Sigmoid colon (tissue), 7 donors: ENCODE data around the gene DCP1A. TPM values are rescaled to one million over a fixed set of nuclear protein-coding genes. Genes with fewer than 3 reads are reported as not detected.

Experiments used
- DNase-seq: peaks from one replicate; pipeline ENCODE4 v3.0.0-alpha.2; 2019
- H3K27ac ChIP-seq, 4 donors: fragments of 200-600 bp; sonication (generic); one replicate each; pipeline ENCODE4 v1.5.1; 2016 to 2019; ENCODE audit warnings: mild to moderate bottlenecking in 1 of 4
- H3K27me3 ChIP-seq, 3 donors: fragments of 200-600 bp; sonication (generic); one replicate each; pipeline ENCODE4 v1.5.1; 2019; ENCODE audit warnings: mild to moderate bottlenecking in 1 of 3
- H3K36me3 ChIP-seq, 4 donors: fragments of 200-600 bp; sonication (generic); one replicate each; pipeline ENCODE4 v1.5.1; 2016 to 2019
- H3K4me1 ChIP-seq, 4 donors: fragments of 200-600 bp; sonication (generic); one replicate each; pipeline ENCODE4 v1.5.1; 2017 to 2019
- H3K4me3 ChIP-seq, 4 donors: fragments of 200-600 bp; sonication (generic); one replicate each; pipeline ENCODE4 v1.5.1; 2017 to 2019; ENCODE audit warnings: mild to moderate bottlenecking in 2 of 4, moderate library complexity in 1 of 4
- H3K9me3 ChIP-seq, 4 donors: fragments of 200-600 bp in 3 of 4; sonication (generic) in 3 of 4; one replicate each; pipeline versions ENCODE4 v1.5.1 to v1.6.1; 2013 to 2019
- EP300 ChIP-seq, 4 donors: sonication (generic); formaldehyde crosslinking; IDR thresholded peaks; one replicate each; pipeline ENCODE4 v1.6.1; 2017; ENCODE audit warnings: antibody characterized with exemption in 4 of 4
- POLR2A ChIP-seq, 2 donors: fragments of 450-650 bp; IDR thresholded peaks; one replicate each; pipeline ENCODE4 v1.6.1; 2016; ENCODE audit warnings: antibody characterized with exemption in 2 of 2, mild to moderate bottlenecking in 2 of 2, moderate library complexity in 2 of 2
- POLR2AphosphoS5 ChIP-seq, 4 donors: sonication (generic); formaldehyde crosslinking; IDR thresholded peaks; one replicate each; pipeline ENCODE4 v1.6.1; 2017; ENCODE audit warnings: antibody characterized with exemption in 4 of 4
- WGBS, 2 donors: extraction: QIAGEN DNeasy Blood & Tissue Kit; methylation state at CpG; one replicate each; pipeline ENCODE4 v1.1.7; 2013; 5-methylcytosine and 5-hydroxymethylcytosine counted together
- intact Hi-C: fragments of 100-400 bp; cut with DNase I; formaldehyde crosslinking; loops from one replicate; pipeline ENCODE4 v1.15.1; 2023
- polyA plus RNA-seq, 3 donors: library from polyadenylated mRNA; stranded (reverse); fragments of 200-250 nt; gene quantifications; one replicate each; pipeline ENCODE4 v1.2.3, GENCODE V29; 2013
- total RNA-seq, 4 donors: library from RNA; depleted of rRNA; stranded (reverse); fragments of >200 nt; gene quantifications; one replicate each; pipeline ENCODE4 v1.1.0, GENCODE V29; 2016
- TF ChIP-seq, protein P1 (sequence below), 4 experiments: fragments of 450-650 bp in 3 of 4; fragments of 200-600 bp in 1 of 4; IDR thresholded peaks; one replicate each; pipeline ENCODE4 v1.5.1; 2016 to 2019; ENCODE audit warnings: antibody characterized with exemption in 4 of 4, mild to moderate bottlenecking in 3 of 4, moderate library complexity in 2 of 4
- donor health status: healthy with polysubstance abuse.
- donor health status: Bipolar disorder and iron deficiency.
- donor health status: healthy.

The DCP1A gene
- total and polyA plus RNA-seq, 7 donors, result 4.8 to 32.7 (median 21.0) TPM

DNA sequence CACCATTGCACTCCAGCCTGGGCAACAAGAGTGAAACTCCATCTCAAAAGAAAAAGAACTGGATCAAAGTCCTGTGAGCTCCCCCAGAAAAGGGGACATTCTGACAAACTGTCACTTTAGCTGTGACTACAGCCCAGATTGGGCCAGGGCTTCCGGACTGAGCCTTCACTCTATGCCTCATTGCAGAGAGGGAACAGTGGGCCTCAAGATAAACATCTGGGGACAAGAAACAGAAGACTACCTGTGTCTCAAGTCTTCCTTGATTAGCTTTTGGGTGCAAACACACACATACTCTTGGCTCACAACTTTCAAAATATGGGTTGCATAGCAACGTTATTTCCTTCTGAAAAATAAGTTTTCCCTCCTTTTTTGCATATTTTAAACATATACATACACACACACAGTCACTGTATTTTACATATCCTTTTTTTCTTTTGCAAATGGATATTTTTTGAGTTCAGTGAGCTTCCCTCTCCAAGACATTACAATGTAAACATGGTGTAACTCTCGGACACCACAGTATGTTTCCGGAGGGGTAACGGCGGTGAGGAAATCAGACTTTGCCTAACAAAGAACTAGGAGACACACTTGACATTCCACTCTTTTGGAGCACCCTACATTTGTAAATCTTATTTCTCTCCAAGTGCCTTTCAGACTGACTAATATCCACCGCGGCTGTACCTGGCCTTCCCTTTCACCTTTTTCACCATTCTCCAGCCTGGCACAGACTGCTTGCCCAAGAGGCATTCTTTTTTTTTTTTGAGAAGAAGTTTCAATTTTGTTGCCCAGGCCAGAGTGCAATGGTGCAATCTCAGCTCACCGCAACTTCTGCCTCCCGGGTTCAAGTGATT lies 95.0 kb downstream of the DCP1A start:
- DNase-seq, result no peak
- TF ChIP-seq, protein P1, sequence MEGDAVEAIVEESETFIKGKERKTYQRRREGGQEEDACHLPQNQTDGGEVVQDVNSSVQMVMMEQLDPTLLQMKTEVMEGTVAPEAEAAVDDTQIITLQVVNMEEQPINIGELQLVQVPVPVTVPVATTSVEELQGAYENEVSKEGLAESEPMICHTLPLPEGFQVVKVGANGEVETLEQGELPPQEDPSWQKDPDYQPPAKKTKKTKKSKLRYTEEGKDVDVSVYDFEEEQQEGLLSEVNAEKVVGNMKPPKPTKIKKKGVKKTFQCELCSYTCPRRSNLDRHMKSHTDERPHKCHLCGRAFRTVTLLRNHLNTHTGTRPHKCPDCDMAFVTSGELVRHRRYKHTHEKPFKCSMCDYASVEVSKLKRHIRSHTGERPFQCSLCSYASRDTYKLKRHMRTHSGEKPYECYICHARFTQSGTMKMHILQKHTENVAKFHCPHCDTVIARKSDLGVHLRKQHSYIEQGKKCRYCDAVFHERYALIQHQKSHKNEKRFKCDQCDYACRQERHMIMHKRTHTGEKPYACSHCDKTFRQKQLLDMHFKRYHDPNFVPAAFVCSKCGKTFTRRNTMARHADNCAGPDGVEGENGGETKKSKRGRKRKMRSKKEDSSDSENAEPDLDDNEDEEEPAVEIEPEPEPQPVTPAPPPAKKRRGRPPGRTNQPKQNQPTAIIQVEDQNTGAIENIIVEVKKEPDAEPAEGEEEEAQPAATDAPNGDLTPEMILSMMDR (IDR thresholded peaks at IDR 0.05), result no peak
- TF ChIP-seq POLR2AphosphoS5 (IDR thresholded peaks at IDR 0.05) (no peak), POLR2A (IDR thresholded peaks at IDR 0.05) (no peak), EP300 (IDR thresholded peaks at IDR 0.05) (no peak)
- no peaks in the 10 kb centered on the region for H3K9me3 ChIP-seq
- WGBS, 2 donors, result 30 to 66% methylated on average over 10 of the region's 10 CpGs
- no peaks in the 10 kb centered on the region for H3K36me3 ChIP-seq
- intact Hi-C loops, result no loop called here
- H3K27me3 ChIP-seq, result no peaks in the 10 kb centered on the region
- peak overlapping the region in 2 of 4 donors; percentile 86 to 94 for H3K4me3 ChIP-seq
- H3K4me1 ChIP-seq, result peaks cover 0 to 78% (median 64%) of the 10 kb centered on the region in 4 donors
- H3K27ac ChIP-seq, result peak overlapping the region; percentile 8 to 88 (median 31)

DNA sequence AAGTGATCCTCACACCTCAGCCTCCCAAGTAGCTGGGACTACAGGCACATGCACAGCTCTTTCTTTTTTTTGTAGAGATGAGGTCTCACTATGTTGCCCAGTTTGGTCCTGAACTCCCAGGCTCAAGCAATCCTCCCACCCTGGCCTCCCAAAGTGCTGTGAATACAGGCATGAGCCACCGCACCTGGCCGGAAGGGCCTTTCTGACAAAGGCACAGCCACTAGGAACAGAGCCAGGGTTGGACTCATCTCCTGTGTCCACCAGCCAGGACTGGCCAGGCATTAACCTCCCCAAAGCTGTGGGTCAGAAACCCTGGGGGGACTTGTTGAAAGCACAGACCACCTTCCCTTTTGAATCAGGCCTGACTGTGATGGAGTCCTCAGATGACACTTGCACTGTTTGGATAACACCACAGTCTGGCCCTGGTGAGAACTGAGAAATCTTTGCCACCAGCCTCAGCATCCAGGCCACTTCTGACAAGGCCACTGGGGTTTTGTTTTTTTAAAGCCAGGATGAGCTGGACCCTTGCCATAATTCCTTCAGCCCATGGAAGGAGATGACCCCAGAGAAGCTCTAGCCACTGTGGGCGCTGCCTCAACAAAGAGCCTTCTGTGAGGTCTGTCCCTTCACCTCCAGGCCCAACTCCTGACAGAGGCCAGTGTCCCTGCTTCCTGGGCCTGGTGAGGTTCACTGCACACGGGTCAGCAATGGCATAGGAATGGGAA lies 96.3 kb downstream of the DCP1A start:
- Histone ChIP-seq H3K36me3 (no peaks in the 10 kb centered on the region), H3K27me3 (no peaks in the 10 kb centered on the region), H3K4me3 (no peak overlapping the region), H3K4me1 (peaks cover 0 to 73% (median 62%) of the 10 kb centered on the region in 4 donors), H3K9me3 (no peaks in the 10 kb centered on the region), H3K27ac (peak overlapping the region in 3 of 4 donors; percentile 8 to 88 (median 18))
- 92 to 93% methylated on average over 4 of the region's 4 CpGs for WGBS, 2 donors
- intact Hi-C loops, result no loop called here
- TF ChIP-seq POLR2AphosphoS5 (IDR thresholded peaks at IDR 0.05) (no peak), POLR2A (IDR thresholded peaks at IDR 0.05) (no peak)
- TF ChIP-seq, protein P1 (IDR thresholded peaks at IDR 0.05), result no peak
- DNase-seq, result no peak

DNA sequence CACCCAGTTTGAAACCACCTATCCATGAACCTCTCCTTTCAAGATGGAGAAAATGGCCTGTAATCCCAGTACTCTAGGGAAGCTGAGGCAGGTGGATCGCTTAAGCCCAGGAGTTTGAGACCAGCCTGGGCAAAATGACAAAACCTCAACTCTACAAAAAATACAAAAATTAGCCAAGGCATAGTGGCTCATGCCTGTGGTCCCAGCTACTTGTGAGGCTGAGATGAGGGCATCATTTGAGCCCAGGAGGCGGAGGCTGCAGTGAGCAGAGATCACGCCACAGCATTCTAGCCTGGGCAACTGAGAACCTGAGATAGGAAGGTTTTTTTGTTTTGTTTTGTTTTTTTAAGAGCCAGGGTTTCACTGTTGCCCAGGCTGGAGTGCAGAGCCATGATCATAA lies 96.9 kb downstream of the DCP1A start:
- Histone ChIP-seq H3K4me3 (no peak overlapping the region), H3K4me1 (peaks cover 0 to 76% (median 62%) of the 10 kb centered on the region in 4 donors), H3K27ac (peak overlapping the region in 2 of 4 donors; percentile 18 to 88), H3K36me3 (no peaks in the 10 kb centered on the region), H3K9me3 (no peaks in the 10 kb centered on the region), H3K27me3 (no peaks in the 10 kb centered on the region)
- intact Hi-C loops, result no loop called here
- DNase-seq, result no peak
- whole genome bisulfite sequencing, 2 donors, result 95% methylated on average over 3 of the region's 3 CpGs
- TF ChIP-seq, protein P1 (IDR thresholded peaks at IDR 0.05), result no peak
- TF ChIP-seq POLR2A (IDR thresholded peaks at IDR 0.05) (no peak), POLR2AphosphoS5 (IDR thresholded peaks at IDR 0.05) (no peak), EP300 (IDR thresholded peaks at IDR 0.05) (no peak)

DNA sequence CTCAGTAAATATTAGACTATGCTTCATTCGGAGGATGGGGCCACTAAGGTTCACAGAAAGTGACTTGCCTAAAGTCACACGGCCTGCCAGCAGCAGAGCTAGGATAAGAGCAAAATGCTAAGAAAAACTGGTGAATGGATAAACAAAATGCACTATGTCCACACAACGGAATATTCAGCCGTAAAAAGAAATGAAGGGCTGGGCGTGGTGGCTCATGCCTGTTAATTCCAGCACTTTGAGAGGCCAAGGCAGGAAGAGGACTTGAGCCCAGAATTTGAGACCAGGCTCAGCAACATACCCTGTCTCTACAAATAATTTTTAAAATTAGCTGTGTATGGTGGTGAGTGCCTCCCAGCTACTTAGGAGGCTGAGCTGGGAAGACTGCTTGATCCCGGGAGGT lies 99.2 kb downstream of the DCP1A start:
- no peak for DNase-seq
- H3K4me3 ChIP-seq, result no peak overlapping the region
- intact Hi-C loops, result no loop called here
- no peaks in the 10 kb centered on the region for H3K36me3 ChIP-seq
- WGBS, 2 donors, result 30 to 80% methylated on average over 6 of the region's 6 CpGs
- TF ChIP-seq POLR2AphosphoS5 (IDR thresholded peaks at IDR 0.05) (no peak), POLR2A (IDR thresholded peaks at IDR 0.05) (no peak), EP300 (IDR thresholded peaks at IDR 0.05) (no peak)
- TF ChIP-seq, protein P1 (IDR thresholded peaks at IDR 0.05), result no peak
- H3K9me3 ChIP-seq, result no peaks in the 10 kb centered on the region
- peaks cover 0 to 83% (median 69%) of the 10 kb centered on the region in 4 donors for H3K4me1 ChIP-seq
- H3K27me3 ChIP-seq, result no peaks in the 10 kb centered on the region
- no peak overlapping the region for H3K27ac ChIP-seq
